GM23248 (cell line): Measurements from ENCODE around the gene MYLK. TPM values are rescaled to one million over a fixed set of nuclear protein-coding genes. Genes with fewer than 3 reads are reported as not detected.

ENCODE experiments used
- DNase-seq: peaks from one replicate; pipeline ENCODE4 v3.0.0-alpha.2; 2015
- H2AFZ ChIP-seq: fragments of 200-600 bp; sonication (generic); 2 replicates; pipeline ENCODE4 v1.6.1; 2016; ENCODE audit warnings: antibody characterized with exemption
- H3F3A ChIP-seq: fragments of 200-600 bp; sonication (generic); 2 replicates; pipeline ENCODE4 v1.6.1; 2016; ENCODE audit warnings: mild to moderate bottlenecking, antibody characterized with exemption, mixed run types; ENCODE audit not compliant: insufficient read depth
- H3K27ac ChIP-seq: fragments of 200-600 bp; sonication (generic); 2 replicates; pipeline ENCODE4 v1.5.1; 2016; ENCODE audit warnings: mild to moderate bottlenecking
- H3K27me3 ChIP-seq: fragments of 200-600 bp; sonication (generic); replicated peaks from 2 replicates; pipeline ENCODE4 v1.6.1; 2016; ENCODE audit warnings: mild to moderate bottlenecking; ENCODE audit not compliant: insufficient read depth
- H3K36me3 ChIP-seq: fragments of 200-600 bp; sonication (generic); 2 replicates; pipeline ENCODE4 v1.6.1; 2016; ENCODE audit warnings: low read depth, mild to moderate bottlenecking
- H3K4me1 ChIP-seq: fragments of 200-600 bp; sonication (generic); 2 replicates; pipeline ENCODE4 v1.6.1; 2016; ENCODE audit warnings: mild to moderate bottlenecking; ENCODE audit not compliant: insufficient read depth
- H3K4me2 ChIP-seq: fragments of 200-600 bp; sonication (generic); one replicate; pipeline ENCODE4 v1.6.1; 2016; ENCODE audit warnings: mild to moderate bottlenecking; ENCODE audit not compliant: unreplicated experiment
- H3K4me3 ChIP-seq: fragments of 200-600 bp; sonication (generic); 2 replicates; pipeline ENCODE4 v1.5.1; 2016; ENCODE audit warnings: mild to moderate bottlenecking
- H3K79me2 ChIP-seq: fragments of 200-600 bp; sonication (generic); 2 replicates; pipeline ENCODE4 v1.6.1; 2016; ENCODE audit warnings: mild to moderate bottlenecking; ENCODE audit not compliant: insufficient read depth
- H3K9ac ChIP-seq: fragments of 200-600 bp; sonication (generic); 2 replicates; pipeline ENCODE4 v1.6.1; 2016; ENCODE audit warnings: mild to moderate bottlenecking
- H3K9me2 ChIP-seq: fragments of 200-600 bp; sonication (generic); 2 replicates; pipeline ENCODE4 v1.6.1; 2016; ENCODE audit warnings: mixed run types, mild to moderate bottlenecking, moderate library complexity; ENCODE audit not compliant: insufficient read depth
- H3K9me3 ChIP-seq: fragments of 200-600 bp; sonication (generic); one replicate; pipeline ENCODE4 v1.6.1; 2017; ENCODE audit warnings: low read depth
- H4K20me1 ChIP-seq: fragments of 200-600 bp; sonication (generic); 2 replicates; pipeline ENCODE4 v1.6.0; 2016; ENCODE audit not compliant: insufficient read depth
- EZH2 ChIP-seq: fragments of 200-600 bp; sonication (generic); IDR thresholded peaks from 2 replicates; pipeline ENCODE4 v1.6.1; 2018; ENCODE audit warnings: antibody characterized with exemption, mild to moderate bottlenecking; ENCODE audit not compliant: insufficient read depth, poor library complexity, severe bottlenecking
- EZH2phosphoT487 ChIP-seq: fragments of 200-600 bp; sonication (generic); IDR thresholded peaks from 2 replicates; pipeline ENCODE4 v1.6.1; 2018; ENCODE audit warnings: antibody characterized with exemption, moderate library complexity, mild to moderate bottlenecking, low read depth; ENCODE audit not compliant: insufficient read depth
- WGBS, 2 experiments: methylation state at CpG; one replicate each; pipeline ENCODE4 v1.1.6; 2015 to 2017; ENCODE audit warnings: low lambda C conversion rate in 2 of 2, low coverage in 1 of 2; ENCODE audit errors: missing lambda C conversion rate in 2 of 2; 5-methylcytosine and 5-hydroxymethylcytosine counted together
- in situ Hi-C: fragments of 300-500 bp; cut with MboI; formaldehyde crosslinking; loops from 2 replicates; pipeline ENCODE4 v1.15.0; 2020
- polyA plus RNA-seq: library from polyadenylated mRNA; unstranded; fragments of >200 nt; fragmentation: Nextera tagmentation; extraction: Ambion mirVana; gene quantifications from 2 replicates; pipeline ENCODE4 v1.2.1, GENCODE V29; 2016
- total RNA-seq: library from RNA; depleted of rRNA; stranded (reverse); fragments of >200 nt; shearing (Covaris generic); gene quantifications from 2 replicates; pipeline ENCODE4 v1.2.3, GENCODE V29; 2014

Gene MYLK
- total and polyA plus RNA-seq, 2 experiments from 2014 or later: 110 to 174 TPM

DNA sequence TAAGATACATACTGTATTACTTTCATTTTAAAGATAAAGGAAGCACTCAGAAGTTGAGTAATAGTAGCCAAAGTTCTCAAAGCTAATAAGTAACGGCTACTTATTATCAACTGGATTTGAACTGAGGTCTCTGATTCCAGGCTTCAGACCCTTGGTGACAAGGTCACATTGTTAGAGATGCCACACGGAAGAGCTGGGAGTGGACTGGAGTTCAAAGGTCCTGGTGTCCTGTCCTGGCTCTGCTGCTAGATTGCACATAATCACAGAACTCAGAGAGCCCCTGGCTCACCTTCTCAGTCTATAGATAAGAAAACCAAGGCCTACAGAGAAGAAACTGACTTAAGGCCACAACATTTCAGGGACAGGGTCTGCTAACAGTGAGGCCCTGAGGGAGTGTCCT lies 75.3 kb downstream of the MYLK start:
- Histone ChIP-seq H2AFZ (no peak overlapping the region), H3K9me3 (no peaks in the 10 kb centered on the region), H3K4me1 (peaks cover 15% of the 10 kb centered on the region), H3K4me3 (no peak overlapping the region), H3K36me3 (peaks cover 12% of the 10 kb centered on the region), H4K20me1 (no peaks in the 10 kb centered on the region), H3K27ac (no peak overlapping the region), H3K9me2 (no peaks in the 10 kb centered on the region), H3K9ac (no peak overlapping the region), H3K4me2 (no peak overlapping the region), H3K79me2 (peaks cover 32% of the 10 kb centered on the region), H3F3A (peaks cover 19% of the 10 kb centered on the region), H3K27me3 (no peaks in the 10 kb centered on the region)
- TF ChIP-seq EZH2 (no peak), EZH2phosphoT487 (no peak)
- in situ Hi-C loops: no loop called here
- no peak for DNase-seq
- 98 to 100% methylated on average over 2 of the region's 2 CpGs for WGBS, 2 experiments

DNA sequence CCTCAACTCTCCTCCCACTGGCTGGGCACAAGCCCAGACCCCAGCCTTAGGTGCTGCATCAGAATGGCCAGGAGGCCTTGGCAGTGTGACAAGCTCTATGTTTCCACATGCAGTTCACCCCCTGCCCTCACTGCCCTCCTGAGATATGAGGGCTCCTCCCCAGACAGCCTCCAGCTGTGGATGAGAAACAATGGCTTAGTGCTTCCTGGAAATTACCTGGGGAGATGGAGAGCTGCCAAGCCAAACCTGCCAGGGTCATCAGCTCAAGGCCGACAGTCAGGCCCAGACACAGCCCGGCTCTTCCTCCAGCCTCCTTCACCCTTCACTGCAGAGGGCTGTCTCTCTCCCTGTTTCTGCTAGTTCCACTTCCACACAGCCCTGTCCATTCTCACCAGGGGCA lies 76.3 kb downstream of the MYLK start:
- in situ Hi-C loops: no loop called here
- no peak for DNase-seq
- Histone ChIP-seq H3K9me2 (no peaks in the 10 kb centered on the region), H3K4me3 (no peak overlapping the region), H3K9me3 (no peaks in the 10 kb centered on the region), H3K9ac (no peak overlapping the region), H4K20me1 (no peaks in the 10 kb centered on the region), H3K27ac (no peak overlapping the region), H3K36me3 (peaks cover 12% of the 10 kb centered on the region), H3K27me3 (no peaks in the 10 kb centered on the region), H2AFZ (no peak overlapping the region), H3K4me2 (no peak overlapping the region), H3F3A (peaks cover 9% of the 10 kb centered on the region), H3K79me2 (peaks cover 31% of the 10 kb centered on the region), H3K4me1 (peaks cover 9% of the 10 kb centered on the region; the same call in 1 of the 2 replicates)
- 96 to 100% methylated on average over 2 of the region's 2 CpGs for WGBS, 2 experiments
- TF ChIP-seq EZH2phosphoT487 (no peak), EZH2 (no peak)

DNA sequence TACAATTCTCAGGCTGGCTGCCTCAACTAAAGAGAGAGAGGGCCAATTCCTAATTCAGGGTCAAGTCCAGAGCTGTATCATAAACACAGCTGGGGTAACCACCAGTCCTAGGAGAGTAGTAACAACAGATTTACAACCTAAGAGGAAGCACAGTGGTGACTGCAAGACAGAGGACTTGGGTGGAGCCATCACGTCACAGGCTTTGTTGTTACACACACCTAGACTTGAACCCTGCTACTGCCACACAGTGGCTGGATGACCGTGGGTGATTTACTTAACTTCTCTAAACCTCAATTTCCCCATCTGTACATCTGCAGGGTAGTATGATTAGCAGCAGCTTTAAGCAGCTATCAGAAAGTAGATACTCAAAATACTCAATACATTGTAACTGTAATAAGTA lies 78.6 kb downstream of the MYLK start:
- Histone ChIP-seq H3K9ac (no peak overlapping the region), H3K79me2 (peaks cover 34% of the 10 kb centered on the region), H3K36me3 (peaks cover 18% of the 10 kb centered on the region; the same call in 1 of the 2 replicates), H3K27ac (no peak overlapping the region), H3F3A (peaks cover 19% of the 10 kb centered on the region), H2AFZ (no peak overlapping the region), H3K4me1 (peaks cover 11% of the 10 kb centered on the region), H3K27me3 (no peaks in the 10 kb centered on the region), H3K9me3 (no peaks in the 10 kb centered on the region), H4K20me1 (no peaks in the 10 kb centered on the region), H3K4me3 (no peak overlapping the region), H3K9me2 (no peaks in the 10 kb centered on the region), H3K4me2 (no peak overlapping the region)
- no peak for DNase-seq
- WGBS, 2 experiments: 93 to 98% methylated on average over 2 of the region's 2 CpGs
- in situ Hi-C loops: no loop called here
- TF ChIP-seq EZH2phosphoT487 (no peak), EZH2 (no peak)

DNA sequence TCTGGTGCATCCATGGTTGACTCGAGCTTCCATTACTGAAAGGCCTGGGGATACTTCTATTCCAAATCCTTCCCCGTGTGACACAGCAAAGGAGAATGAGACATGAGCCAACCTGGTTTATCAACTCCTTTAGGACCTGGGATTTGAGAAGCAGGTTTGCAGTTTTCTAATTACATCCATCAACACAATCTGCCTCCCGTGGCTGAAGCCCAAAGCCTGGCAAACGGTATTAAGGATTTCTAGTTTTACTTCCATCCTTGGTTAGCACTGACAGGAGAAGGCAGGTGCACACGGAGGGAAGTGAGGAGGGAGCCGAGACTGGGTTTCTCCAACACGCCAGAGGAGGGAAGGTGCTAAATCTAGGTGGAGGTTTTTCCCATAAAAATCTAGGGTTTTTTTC lies 79.0 kb downstream of the MYLK start:
- in situ Hi-C loops: no loop called here
- WGBS, 2 experiments: 73 to 74% methylated on average over 7 of the region's 7 CpGs
- Histone ChIP-seq H2AFZ (no peak overlapping the region), H3K9me3 (no peaks in the 10 kb centered on the region), H3K27me3 (no peaks in the 10 kb centered on the region), H3K79me2 (peaks cover 34% of the 10 kb centered on the region), H3K4me2 (no peak overlapping the region), H3K9me2 (no peaks in the 10 kb centered on the region), H3F3A (peaks cover 23% of the 10 kb centered on the region), H4K20me1 (no peaks in the 10 kb centered on the region), H3K4me1 (peaks cover 15% of the 10 kb centered on the region), H3K36me3 (peaks cover 18% of the 10 kb centered on the region; the same call in 1 of the 2 replicates), H3K9ac (no peak overlapping the region), H3K4me3 (no peak overlapping the region), H3K27ac (no peak overlapping the region)
- no peak for DNase-seq
- TF ChIP-seq EZH2 (no peak), EZH2phosphoT487 (no peak)

DNA sequence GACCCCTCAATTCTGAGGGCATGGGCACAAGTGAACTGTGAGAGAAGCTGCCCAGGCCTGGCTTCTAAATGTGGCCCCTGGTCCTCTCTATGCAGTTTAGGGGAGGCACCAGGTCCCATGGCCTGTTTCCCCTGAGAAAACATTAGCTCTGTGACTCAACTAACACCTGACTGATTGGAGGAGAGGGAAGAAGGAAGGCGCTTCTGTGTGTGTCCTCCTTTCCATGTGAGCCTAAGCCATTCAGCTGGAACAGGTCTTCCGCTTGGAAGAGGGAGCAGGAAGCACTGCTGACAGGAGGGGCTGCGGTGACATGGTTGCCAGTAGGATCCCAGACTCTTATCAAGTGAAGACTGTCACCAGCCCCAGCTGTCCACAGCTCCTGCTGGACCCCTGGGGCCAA lies 79.5 kb downstream of the MYLK start:
- H3K27ac ChIP-seq: no peak overlapping the region
- H2AFZ ChIP-seq: no peak overlapping the region
- no peaks in the 10 kb centered on the region for H3K9me3 ChIP-seq
- H3K4me3 ChIP-seq: no peak overlapping the region
- in situ Hi-C loops: no loop called here
- H3K4me1 ChIP-seq: peaks cover 16% of the 10 kb centered on the region
- H3F3A ChIP-seq: peaks cover 22% of the 10 kb centered on the region
- no peaks in the 10 kb centered on the region for H3K27me3 ChIP-seq
- no peaks in the 10 kb centered on the region for H3K9me2 ChIP-seq
- no peak overlapping the region for H3K9ac ChIP-seq
- TF ChIP-seq EZH2phosphoT487 (no peak), EZH2 (no peak)
- DNase-seq: no peak
- no peak overlapping the region for H3K4me2 ChIP-seq
- WGBS, 2 experiments: 83 to 87% methylated on average over 3 of the region's 3 CpGs
- peaks cover 18% of the 10 kb centered on the region; the same call in 1 of the 2 replicates for H3K36me3 ChIP-seq
- no peaks in the 10 kb centered on the region for H4K20me1 ChIP-seq
- peaks cover 33% of the 10 kb centered on the region for H3K79me2 ChIP-seq
